ENCODE measurements around the gene SRP68.

- TF ChIP-seq CTCF (IDR thresholded peaks at IDR 0.05; ENCODE audit: low read length) (no peak), EZH2 (IDR thresholded peaks at IDR 0.05; ENCODE audit: borderline replicate concordance, low read length) (no peak)
These were observed 14.1 kb upstream of the SRP68 start for GRCh38 chr17:76086384-76086783.
